Right forelimb (tissue), 1 donor: ENCODE results near the gene MGMT.

Source experiments
- DNase-seq: peaks from one replicate; pipeline ENCODE4 v3.0.0-alpha.2; 2018

MGMT gene

GRCh38 chr10:129522041-129522585 is 55.1 kb downstream of the MGMT start:
- DNase-seq, result peak; percentile 15

GRCh38 chr10:129523031-129523722 is 56.1 kb downstream of the MGMT start:
- peak; percentile 17 for DNase-seq

- DNase-seq, result peak; percentile 34
Measured at GRCh38 chr10:129523723-129524316, 56.8 kb downstream of the MGMT start.

- DNase-seq, result no peak
Measured at GRCh38 chr10:129524936-129525335, 57.9 kb downstream of the MGMT start.

- peak; percentile 56 for DNase-seq
Measured at GRCh38 chr10:129525401-129525801, 58.4 kb downstream of the MGMT start.

GRCh38 chr10:129526943-129527342 is 59.9 kb downstream of the MGMT start:
- DNase-seq, result no peak

GRCh38 chr10:129528376-129528978 is 61.4 kb downstream of the MGMT start:
- DNase-seq, result no peak

GRCh38 chr10:129530581-129530980 is 63.5 kb downstream of the MGMT start:
- no peak for DNase-seq

GRCh38 chr10:129531195-129531968 is 64.3 kb downstream of the MGMT start:
- no peak for DNase-seq

GRCh38 chr10:129531969-129532660 is 65.1 kb downstream of the MGMT start:
- no peak for DNase-seq

- DNase-seq, result no peak
Measured at GRCh38 chr10:129532838-129533237, 65.8 kb downstream of the MGMT start.

GRCh38 chr10:129533281-129533680 is 66.2 kb downstream of the MGMT start:
- DNase-seq, result no peak

GRCh38 chr10:129534826-129535225 is 67.8 kb downstream of the MGMT start:
- DNase-seq, result no peak

GRCh38 chr10:129536336-129536735 is 69.3 kb downstream of the MGMT start:
- DNase-seq, result no peak

GRCh38 chr10:129537151-129537550 is 70.1 kb downstream of the MGMT start:
- DNase-seq, result no peak

- DNase-seq, result no peak
Measured at GRCh38 chr10:129538236-129538635, 71.2 kb downstream of the MGMT start.

GRCh38 chr10:129541200-129541599 is 74.2 kb downstream of the MGMT start:
- peak; percentile 58 for DNase-seq

- DNase-seq, result no peak
Measured at GRCh38 chr10:129541748-129542487, 74.9 kb downstream of the MGMT start.

GRCh38 chr10:129542589-129542988 is 75.5 kb downstream of the MGMT start:
- no peak for DNase-seq

- no peak for DNase-seq
Measured at GRCh38 chr10:129544205-129545202, 77.5 kb downstream of the MGMT start.

GRCh38 chr10:129545261-129545660 is 78.2 kb downstream of the MGMT start:
- no peak for DNase-seq
